OCI-LY1 (cell line): ENCODE measurements around the gene ZBTB7A.

Experiments used
- CTCF ChIP-seq: fragments of 200-600 bp; sonication (generic), shearing (Covaris generic); IDR thresholded peaks from 2 replicates; pipeline ENCODE4 v1.5.1; 2017; ENCODE audit warnings: mild to moderate bottlenecking, antibody characterized with exemption, low read length, moderate library complexity, mixed read lengths
- EZH2 ChIP-seq: fragments of 200-600 bp; sonication (generic), shearing (Covaris generic); IDR thresholded peaks from 2 replicates; pipeline ENCODE4 v1.8.0; 2017; ENCODE audit warnings: borderline replicate concordance, mixed run types, mild to moderate bottlenecking, antibody characterized with exemption, low read length, moderate library complexity, mixed read lengths

- TF ChIP-seq CTCF, result no peak
- no peak for TF ChIP-seq EZH2
These were observed 53.6 kb downstream of the ZBTB7A start for GRCh38 chr19:4012975-4013634.
